CD14-positive monocyte (primary cell): ENCODE data around the gene SMAD6. TPM values are rescaled to one million over a fixed set of nuclear protein-coding genes. Genes with fewer than 3 reads are reported as not detected.

ENCODE experiments used
- DNase-seq, 3 donors: peaks; one replicate each; pipeline ENCODE4 v3.0.0-alpha.2; 2011 to 2022
- H2AFZ ChIP-seq: 2 replicates; pipeline ENCODE4 v1.6.0; 2012; ENCODE audit warnings: mild to moderate bottlenecking, low read depth, low read length, inconsistent platforms; ENCODE audit not compliant: insufficient read depth, poor library complexity, severe bottlenecking
- H3K27ac ChIP-seq, 2 donors: 1 replicate in 1 of 2; 2 replicates in 1 of 2; pipeline ENCODE4 v1.5.1; 2012 to 2013; ENCODE audit warnings: low read length in 2 of 2, control low read depth in 1 of 2, inconsistent platforms in 1 of 2, low read depth in 1 of 2, mild to moderate bottlenecking in 1 of 2
- H3K27me3 ChIP-seq, 2 donors: one replicate each; pipeline versions ENCODE4 v1.6.0 to v1.6.1; 2011 to 2013; ENCODE audit warnings: low read length in 2 of 2; ENCODE audit not compliant: control insufficient read depth in 2 of 2, insufficient read depth in 2 of 2
- H3K36me3 ChIP-seq, 2 donors: replicated peaks in 1 of 2; 1 replicate in 1 of 2; 2 replicates in 1 of 2; pipeline versions ENCODE4 v1.5.1 to v1.6.1; 2012 to 2013; ENCODE audit warnings: low read length in 2 of 2, control low read depth in 1 of 2, inconsistent platforms in 1 of 2, mild to moderate bottlenecking in 1 of 2; ENCODE audit not compliant: insufficient read depth in 2 of 2, control insufficient read depth in 1 of 2
- H3K4me1 ChIP-seq, 2 donors: 1 replicate in 1 of 2; 2 replicates in 1 of 2; pipeline versions ENCODE4 v1.5.1 to v1.6.1; 2012 to 2013; ENCODE audit warnings: low read length in 2 of 2, control low read depth in 1 of 2, inconsistent platforms in 1 of 2, mild to moderate bottlenecking in 1 of 2, moderate library complexity in 1 of 2; ENCODE audit not compliant: insufficient read depth in 2 of 2, control insufficient read depth in 1 of 2
- H3K4me2 ChIP-seq: replicated peaks from 2 replicates; pipeline ENCODE3; 2012; ENCODE audit warnings: low read length, moderate library complexity, mild to moderate bottlenecking; ENCODE audit not compliant: poor library complexity, severe bottlenecking; ENCODE audit errors: extremely low read depth
- H3K4me3 ChIP-seq, 3 experiments: fragments of 200-600 bp in 1 of 3; sonication (generic) in 1 of 3; replicated peaks in 1 of 3; 1 replicate in 2 of 3; 2 replicates in 1 of 3; pipeline ENCODE4 v1.5.1; 2011 to 2013; ENCODE audit warnings: low read length in 3 of 3, mild to moderate bottlenecking in 3 of 3, control low read depth in 2 of 3, low read depth in 2 of 3, inconsistent platforms in 1 of 3, moderate library complexity in 1 of 3
- H3K79me2 ChIP-seq: 2 replicates; pipeline ENCODE4 v1.6.0; 2012; ENCODE audit warnings: mild to moderate bottlenecking, control low read depth, inconsistent platforms, low read length, moderate library complexity; ENCODE audit not compliant: insufficient read depth
- H3K9ac ChIP-seq: 2 replicates; pipeline ENCODE4 v1.6.0; 2017; ENCODE audit warnings: low read length, mild to moderate bottlenecking; ENCODE audit not compliant: insufficient read depth, poor library complexity, severe bottlenecking
- H3K9me3 ChIP-seq, 2 donors: replicated peaks in 1 of 2; 1 replicate in 1 of 2; 2 replicates in 1 of 2; pipeline versions ENCODE4 v1.5.1 to v1.6.1; 2012 to 2013; ENCODE audit warnings: low read length in 2 of 2, control low read depth in 1 of 2; ENCODE audit not compliant: control insufficient read depth in 1 of 2, insufficient read depth in 1 of 2
- H4K20me1 ChIP-seq: 2 replicates; pipeline ENCODE4 v1.6.0; 2012; ENCODE audit warnings: mild to moderate bottlenecking, low read length, control low read depth, moderate library complexity; ENCODE audit not compliant: insufficient read depth
- H3K27ac Mint-ChIP-seq, 7 donors: one replicate each; pipeline ENCODE4 v1.8.0; 2020; ENCODE audit warnings: mild to moderate bottlenecking in 7 of 7, mixed read lengths in 7 of 7, moderate library complexity in 6 of 7, inconsistent platforms in 2 of 7
- H3K27me3 Mint-ChIP-seq, 3 donors: one replicate each; pipeline ENCODE4 v1.8.0; 2021 to 2022; ENCODE audit warnings: low read depth in 3 of 3, mild to moderate bottlenecking in 3 of 3, mixed read lengths in 3 of 3, moderate library complexity in 3 of 3, inconsistent platforms in 1 of 3
- H3K36me3 Mint-ChIP-seq, 2 donors: one replicate each; pipeline ENCODE4 v1.8.0; 2020; ENCODE audit warnings: mixed read lengths in 2 of 2, inconsistent platforms in 1 of 2, mild to moderate bottlenecking in 1 of 2
- H3K4me1 Mint-ChIP-seq: one replicate; pipeline ENCODE4 v1.8.0; 2020; ENCODE audit warnings: mild to moderate bottlenecking, mixed read lengths
- H3K4me3 Mint-ChIP-seq, 2 donors: one replicate each; pipeline ENCODE4 v1.8.0; 2020; ENCODE audit warnings: mild to moderate bottlenecking in 2 of 2, mixed read lengths in 2 of 2, moderate library complexity in 1 of 2
- H3K9me3 Mint-ChIP-seq, 7 donors: one replicate each; pipeline ENCODE4 v1.8.0; 2020 to 2022; ENCODE audit warnings: mixed read lengths in 7 of 7, mild to moderate bottlenecking in 6 of 7, moderate library complexity in 6 of 7, inconsistent platforms in 2 of 7
- CTCF ChIP-seq: fragments of 200-600 bp; IDR thresholded peaks from one replicate; pipeline ENCODE4 v1.8.0; 2022; ENCODE audit warnings: antibody characterized with exemption, mild to moderate bottlenecking
- WGBS: methylation state at CpG from one replicate; pipeline ENCODE4 v1.1.5; 2013; ENCODE audit warnings: missing lambda C conversion rate; ENCODE audit not compliant: insufficient coverage; 5-methylcytosine and 5-hydroxymethylcytosine counted together
- intact Hi-C, 2 donors: fragments of 100-400 bp; cut with micrococcal nuclease; formaldehyde crosslinking; loops; one replicate each; pipeline versions ENCODE4 v1.15.0 to v1.15.1; 2023
- polyA plus RNA-seq, 3 donors: library from polyadenylated mRNA; depleted of rRNA in 1 of 3; unstranded in 2 of 3; stranded (reverse) in 1 of 3; fragments of 300-500 nt in 2 of 3; fragments of >200 nt in 1 of 3; fragmentation: Illumina TruSeq in 2 of 3; gene quantifications; 1 replicate in 2 of 3; 2 replicates in 1 of 3; pipeline ENCODE4 v1.2.3, GENCODE V29; 2012 to 2021

SMAD6 gene
- polyA plus RNA-seq, 3 donors: 0.31 TPM; not detected in 2

GRCh38 chr15:66700412-66700801 is 1.6 kb upstream of the SMAD6 start:
- Histone ChIP-seq H3K4me1 (peaks cover 28 to 39% of the 10 kb centered on the region in 2 donors), H3K36me3 (no peaks in the 10 kb centered on the region), H3K9me3 (peaks cover 0 to 4% of the 10 kb centered on the region in 2 donors), H3K27ac (no peak overlapping the region), H3K4me2 (peak overlapping the region; percentile 99), H3K4me3 (peak overlapping the region; percentile 48 to 97 (median 63)), H2AFZ (peak overlapping the region; percentile 91), H3K27me3 (peaks cover 11 to 21% of the 10 kb centered on the region in 2 donors), H3K79me2 (no peaks in the 10 kb centered on the region), H3K9ac (peak overlapping the region; percentile 31), H4K20me1 (no peaks in the 10 kb centered on the region)
- Mint-ChIP-seq H3K36me3 (peaks cover 10 to 12% of the 10 kb centered on the region in 2 donors), H3K9me3 (peaks cover 0 to 5% (median 2%) of the 10 kb centered on the region in 7 donors), H3K27ac (peak overlapping the region; percentile 10 to 90 (median 66)), H3K4me1 (peaks cover 27% of the 10 kb centered on the region), H3K27me3 (peaks cover 21 to 28% (median 22%) of the 10 kb centered on the region in 3 donors), H3K4me3 (peak overlapping the region; percentile 77 to 85)
- 1% methylated on average over 12 of the region's 13 CpGs for WGBS
- TF ChIP-seq CTCF: no peak
- DNase-seq: no peak
- intact Hi-C loops: loop anchor here (5.0 to 10.0 kb wide), 4 partner anchors 83 to 316 kb away; partner anchors contain the start of gene MAP2K1 (in 1 of the 2)

- H3K4me3 ChIP-seq: peak overlapping the region; percentile 63 to 97 (median 84)
- WGBS: 0% methylated on average over 47 of the region's 68 CpGs
- peak overlapping the region; percentile 99 for H3K4me2 ChIP-seq
- peak overlapping the region; percentile 68 for H3K9ac ChIP-seq
- peaks cover 11 to 26% of the 10 kb centered on the region in 2 donors for H3K27me3 ChIP-seq
- peak; percentile 88 to 89 (median 88) for DNase-seq
- peak overlapping the region; percentile 66 to 83 for H3K27ac ChIP-seq
- no peak for TF ChIP-seq CTCF
- H3K9me3 Mint-ChIP-seq: peaks cover 0 to 5% (median 2%) of the 10 kb centered on the region in 7 donors
- peak overlapping the region; percentile 57 to 94 (median 90) for H3K27ac Mint-ChIP-seq
- peaks cover 28 to 39% of the 10 kb centered on the region in 2 donors for H3K4me1 ChIP-seq
- peaks cover 13 to 15% of the 10 kb centered on the region in 2 donors for H3K36me3 Mint-ChIP-seq
- peaks cover 31% of the 10 kb centered on the region for H3K4me1 Mint-ChIP-seq
- H2AFZ ChIP-seq: peak overlapping the region; percentile 91
- peak overlapping the region; percentile 84 to 94 for H3K4me3 Mint-ChIP-seq
- H3K36me3 ChIP-seq: no peaks in the 10 kb centered on the region
- no peaks in the 10 kb centered on the region for H3K79me2 ChIP-seq
- H3K27me3 Mint-ChIP-seq: peaks cover 26 to 33% (median 26%) of the 10 kb centered on the region in 3 donors
- H3K9me3 ChIP-seq: peaks cover 0 to 4% of the 10 kb centered on the region in 2 donors
- intact Hi-C loops: loop anchor here (5.0 to 10.0 kb wide), 4 partner anchors 84 to 316 kb away; partner anchors contain the start of gene MAP2K1 (in 1 of the 2)
- H4K20me1 ChIP-seq: no peaks in the 10 kb centered on the region
Observed at GRCh38 chr15:66700802-66701421, 1.1 kb upstream of the SMAD6 start.
